ENCODE measurements around the gene ZBTB22. TPM values are rescaled to one million over a fixed set of nuclear protein-coding genes. Genes with fewer than 3 reads are reported as not detected.

Gene ZBTB22
- total and polyA plus RNA-seq, 2 donors (not counting 1 experiment from before 2014, with no cell fraction given) = 25.9 to 39.7 TPM

- POLR2A ChIA-PET = interaction anchor here (1.7 to 5.1 kb wide), 6 partner anchors 10 to 43 kb away, joined by 7 to 39 read pairs (median 13); partner anchors contain the start of genes PFDN6, RGL2, WDR46 and ZBTB22
- H3K4me1 Mint-ChIP-seq = peaks cover 57% of the 10 kb centered on the region
- peak overlapping the region in 1 of 5 experiments; percentile 86 for H3K4me3 ChIP-seq (ENCODE audit: control extremely low read depth in 1 of 5, extremely low read depth in 1 of 5, insufficient read depth in 1 of 5, low read depth in 2 of 5, low read length in 4 of 5)
Measured at GRCh38 chr6:33278392-33278741, 39.2 kb downstream of the ZBTB22 start.

More at GRCh38 chr6:33278392-33278741, 39.2 kb downstream of the ZBTB22 start:
- H3K36me3 ChIP-seq (replicated peaks in 1 of 2; ENCODE audit: control extremely low read depth in 1 of 2, control insufficient read depth in 1 of 2, extremely low read depth in 1 of 2, insufficient read depth in 2 of 2, low read length in 1 of 2) = peaks cover 5 to 60% of the 10 kb centered on the region in 2 experiments
- intact Hi-C loops (cut with micrococcal nuclease) = no loop called here
- DNase-seq = no peak
- CTCF ChIA-PET = interaction anchor here (1.5 to 3.9 kb wide), 9 partner anchors 8 to 148 kb away, joined by 3 to 41 read pairs (median 14); partner anchors contain the start of genes PFDN6, RGL2 and WDR46
- H2AFZ ChIP-seq (ENCODE audit: insufficient read depth, low read depth, low read length, poor library complexity, severe bottlenecking) = no peak overlapping the region
- peaks cover 52% of the 10 kb centered on the region for H4K20me1 ChIP-seq (ENCODE audit: control insufficient read depth, insufficient read depth, low read length, poor library complexity, severe bottlenecking)
- no peaks in the 10 kb centered on the region for H3K9me3 ChIP-seq (ENCODE audit: control extremely low read depth in 1 of 3, control insufficient read depth in 2 of 3, insufficient read depth in 1 of 3, low read length in 2 of 3)
- no peaks in the 10 kb centered on the region for H3K9me3 Mint-ChIP-seq (ENCODE audit: insufficient read depth)
- peak overlapping the region; percentile 91 for H3K9ac ChIP-seq (ENCODE audit: low read length)
- H3K27ac ChIP-seq (ENCODE audit: low read length in 2 of 2) = peak overlapping the region; percentile 80 to 87
- H3K79me2 ChIP-seq (ENCODE audit: control insufficient read depth, insufficient read depth, low read length) = peaks cover 25% of the 10 kb centered on the region
- peak overlapping the region; percentile 98 for H3K27ac Mint-ChIP-seq
- peak overlapping the region; percentile 92 for H3K4me3 Mint-ChIP-seq
- WGBS (ENCODE audit: insufficient coverage) = 86% methylated on average over 8 of the region's 9 CpGs
- H3K27me3 ChIP-seq (replicated peaks in 1 of 4; ENCODE audit: control extremely low read depth in 1 of 4, control insufficient read depth in 3 of 4, insufficient read depth in 4 of 4, low read length in 3 of 4) = no peaks in the 10 kb centered on the region
- H3K4me2 ChIP-seq (replicated peaks; ENCODE audit: low read depth, low read length, poor library complexity, severe bottlenecking) = peak overlapping the region; percentile 95
- TF ChIP-seq CTCF (IDR thresholded peaks at IDR 0.05) (no peak), EZH2 (IDR thresholded peaks at IDR 0.05; ENCODE audit: borderline replicate concordance, insufficient read depth, low read depth, low read length, poor library complexity, severe bottlenecking) (no peak)
- H3K4me1 ChIP-seq (ENCODE audit: control insufficient read depth in 2 of 2, insufficient read depth in 2 of 2, low read length in 2 of 2) = peaks cover 42 to 56% of the 10 kb centered on the region in 2 donors
- H3K27me3 Mint-ChIP-seq = no peaks in the 10 kb centered on the region
- ATAC-seq (ENCODE audit: low read depth) = no peak
